Nephron progenitor cell (in vitro differentiated cells): ENCODE measurements around the gene RTN4RL2.

Experiments
- DNase-seq: peaks from one replicate; pipeline ENCODE4 v3.0.0; 2021
- H3K27ac Mint-ChIP-seq: 2 replicates; pipeline ENCODE4 v1.8.0; 2021; ENCODE audit warnings: mild to moderate bottlenecking, moderate library complexity, mixed read lengths
- H3K27me3 Mint-ChIP-seq: 2 replicates; pipeline ENCODE4 v1.8.0; 2021; ENCODE audit warnings: mild to moderate bottlenecking, low read depth, mixed read lengths; ENCODE audit not compliant: poor library complexity
- H3K36me3 Mint-ChIP-seq: 2 replicates; pipeline ENCODE4 v1.8.0; 2021; ENCODE audit warnings: low read depth, mixed read lengths
- H3K4me1 Mint-ChIP-seq: 2 replicates; pipeline ENCODE4 v1.8.0; 2021; ENCODE audit warnings: mixed read lengths
- H3K4me3 Mint-ChIP-seq: 2 replicates; pipeline ENCODE4 v1.8.0; 2021; ENCODE audit warnings: mild to moderate bottlenecking, moderate library complexity, mixed read lengths
- H3K9me3 Mint-ChIP-seq: 2 replicates; pipeline ENCODE4 v1.8.0; 2021; ENCODE audit warnings: mild to moderate bottlenecking, moderate library complexity, mixed read lengths
- CTCF ChIP-seq: fragments of 200-600 bp; sonication (generic); IDR thresholded peaks from 2 replicates; pipeline ENCODE4 v1.5.0; 2021; ENCODE audit warnings: antibody characterized with exemption

The RTN4RL2 gene

GRCh38 chr11:57482782-57483561, 22.6 kb downstream of the RTN4RL2 start:
- H3K9me3 Mint-ChIP-seq: no peaks in the 10 kb centered on the region
- DNase-seq: peak; percentile 88
- H3K4me1 Mint-ChIP-seq: peaks cover 59% of the 10 kb centered on the region
- peak overlapping the region; percentile 80 for H3K4me3 Mint-ChIP-seq
- peaks cover 27% of the 10 kb centered on the region for H3K27me3 Mint-ChIP-seq
- TF ChIP-seq CTCF: peak; percentile 77
- H3K36me3 Mint-ChIP-seq: peaks cover 9% of the 10 kb centered on the region
- H3K27ac Mint-ChIP-seq: no peak overlapping the region

- Mint-ChIP-seq H3K27me3 (peaks cover 21% of the 10 kb centered on the region), H3K27ac (no peak overlapping the region), H3K9me3 (no peaks in the 10 kb centered on the region)
Observed at GRCh38 chr11:57483562-57483918, 23.2 kb downstream of the RTN4RL2 start.

GRCh38 chr11:57484141-57484710, 23.9 kb downstream of the RTN4RL2 start:
- H3K9me3 Mint-ChIP-seq: no peaks in the 10 kb centered on the region
- H3K27me3 Mint-ChIP-seq: peaks cover 15% of the 10 kb centered on the region
- no peak overlapping the region for H3K4me3 Mint-ChIP-seq
- DNase-seq: no peak
- peaks cover 9% of the 10 kb centered on the region for H3K36me3 Mint-ChIP-seq
- H3K27ac Mint-ChIP-seq: no peak overlapping the region
- TF ChIP-seq CTCF: no peak
- H3K4me1 Mint-ChIP-seq: peaks cover 50% of the 10 kb centered on the region

More at GRCh38 chr11:57483562-57483918, 23.2 kb downstream of the RTN4RL2 start:
- TF ChIP-seq CTCF: no peak
- Mint-ChIP-seq H3K4me1 (peaks cover 56% of the 10 kb centered on the region), H3K36me3 (peaks cover 9% of the 10 kb centered on the region), H3K4me3 (peak overlapping the region; percentile 80)
- no peak for DNase-seq

GRCh38 chr11:57485217-57485990, 25.1 kb downstream of the RTN4RL2 start:
- peaks cover 9% of the 10 kb centered on the region for H3K36me3 Mint-ChIP-seq
- no peak for TF ChIP-seq CTCF
- H3K4me3 Mint-ChIP-seq: no peak overlapping the region
- no peak overlapping the region for H3K27ac Mint-ChIP-seq
- H3K27me3 Mint-ChIP-seq: peaks cover 14% of the 10 kb centered on the region
- H3K9me3 Mint-ChIP-seq: no peaks in the 10 kb centered on the region
- H3K4me1 Mint-ChIP-seq: peaks cover 38% of the 10 kb centered on the region
- no peak for DNase-seq

- Mint-ChIP-seq H3K4me3 (no peak overlapping the region), H3K27me3 (peaks cover 3% of the 10 kb centered on the region), H3K4me1 (peaks cover 20% of the 10 kb centered on the region), H3K9me3 (no peaks in the 10 kb centered on the region), H3K36me3 (peaks cover 9% of the 10 kb centered on the region), H3K27ac (no peak overlapping the region)
- no peak for TF ChIP-seq CTCF
- DNase-seq: no peak
Observed at GRCh38 chr11:57487021-57487778, 26.9 kb downstream of the RTN4RL2 start.
